ENCODE data around the gene ERCC6L2. TPM values are rescaled to one million over a fixed set of nuclear protein-coding genes. Genes with fewer than 3 reads are reported as not detected.

Gene ERCC6L2
- total RNA-seq, 4 donors from 2014 or later = 82.0 to 128 (median 108) TPM

- Histone ChIP-seq H3K27me3 (no peaks in the 10 kb centered on the region), H3K4me1 (peaks cover 0 to 7% (median 0%) of the 10 kb centered on the region in 4 donors), H3K36me3 (peaks cover 0 to 39% (median 0%) of the 10 kb centered on the region in 3 donors), H3K9me3 (no peaks in the 10 kb centered on the region), H3K4me3 (no peak overlapping the region), H3K27ac (no peak overlapping the region)
- no peak for TF ChIP-seq POLR2A (IDR thresholded peaks at IDR 0.05)
- no peak for TF ChIP-seq EP300 (IDR thresholded peaks at IDR 0.05)
- TF ChIP-seq CTCF (IDR thresholded peaks at IDR 0.05) = no peak
- 90 to 92% methylated on average over 1 of the region's 1 CpG for WGBS, 2 donors
- no peak for DNase-seq (ENCODE audit: low spot score in 2 of 2)
These were observed 115.8 kb downstream of the ERCC6L2 start for GRCh38 chr9:95991326-95991725.

- 95 to 97% methylated on average over 2 of the region's 2 CpGs for WGBS, 2 donors
- Histone ChIP-seq H3K4me1 (peaks cover 0 to 7% (median 0%) of the 10 kb centered on the region in 4 donors), H3K36me3 (peaks cover 0 to 35% (median 0%) of the 10 kb centered on the region in 3 donors), H3K4me3 (no peak overlapping the region), H3K27ac (no peak overlapping the region), H3K9me3 (no peaks in the 10 kb centered on the region), H3K27me3 (no peaks in the 10 kb centered on the region)
- TF ChIP-seq CTCF (IDR thresholded peaks at IDR 0.05) = no peak
- no peak for TF ChIP-seq POLR2A (IDR thresholded peaks at IDR 0.05)
- no peak for TF ChIP-seq EP300 (IDR thresholded peaks at IDR 0.05)
- DNase-seq (ENCODE audit: low spot score in 2 of 2) = no peak
These were observed 117.0 kb downstream of the ERCC6L2 start for GRCh38 chr9:95992536-95992935.

- no peaks in the 10 kb centered on the region for H3K9me3 ChIP-seq
- DNase-seq (ENCODE audit: low spot score in 2 of 2) = no peak
- H3K4me1 ChIP-seq = peaks cover 0 to 7% (median 0%) of the 10 kb centered on the region in 4 donors
- 88 to 96% methylated on average over 3 of the region's 3 CpGs for WGBS, 2 donors
- H3K27ac ChIP-seq = no peak overlapping the region
- no peak overlapping the region for H3K4me3 ChIP-seq
- no peaks in the 10 kb centered on the region for H3K27me3 ChIP-seq
- TF ChIP-seq CTCF (IDR thresholded peaks at IDR 0.05) (no peak), EP300 (IDR thresholded peaks at IDR 0.05) (no peak), POLR2A (IDR thresholded peaks at IDR 0.05) (no peak)
- H3K36me3 ChIP-seq = peaks cover 0 to 29% (median 0%) of the 10 kb centered on the region in 3 donors
These were observed 117.8 kb downstream of the ERCC6L2 start for GRCh38 chr9:95993337-95993736.

- Histone ChIP-seq H3K4me1 (no peaks in the 10 kb centered on the region), H3K36me3 (peaks cover 0 to 42% (median 0%) of the 10 kb centered on the region in 3 donors)
These were observed 123.9 kb downstream of the ERCC6L2 start for GRCh38 chr9:95999390-95999789.

GRCh38 chr9:96004379-96004778 lies 128.9 kb downstream of the ERCC6L2 start:
- no peak for DNase-seq (ENCODE audit: low spot score in 2 of 2)
- TF ChIP-seq EP300 (IDR thresholded peaks at IDR 0.05) (no peak), CTCF (IDR thresholded peaks at IDR 0.05) (no peak), POLR2A (IDR thresholded peaks at IDR 0.05) (no peak)
- Histone ChIP-seq H3K36me3 (peaks cover 0 to 70% (median 0%) of the 10 kb centered on the region in 3 donors), H3K9me3 (peaks cover 0 to 13% (median 0%) of the 10 kb centered on the region in 4 donors), H3K4me1 (peaks cover 0 to 6% (median 3%) of the 10 kb centered on the region in 4 donors), H3K4me3 (no peak overlapping the region), H3K27me3 (no peaks in the 10 kb centered on the region), H3K27ac (no peak overlapping the region)
- 72 to 94% methylated on average over 2 of the region's 2 CpGs for WGBS, 2 donors

More at GRCh38 chr9:95999390-95999789, 123.9 kb downstream of the ERCC6L2 start:
- Histone ChIP-seq H3K27ac (no peak overlapping the region), H3K9me3 (peaks cover 0 to 13% (median 0%) of the 10 kb centered on the region in 4 donors), H3K4me3 (no peak overlapping the region), H3K27me3 (no peaks in the 10 kb centered on the region)
- WGBS, 2 donors = 90 to 92% methylated on average over 3 of the region's 3 CpGs
- DNase-seq (ENCODE audit: low spot score in 2 of 2) = no peak
- TF ChIP-seq EP300 (IDR thresholded peaks at IDR 0.05) = no peak
- no peak for TF ChIP-seq CTCF (IDR thresholded peaks at IDR 0.05)
- TF ChIP-seq POLR2A (IDR thresholded peaks at IDR 0.05) = no peak

Measured in tibial nerve (tissue), 4 donors.